Stomach (tissue), 4 donors: ENCODE data around the gene TMEM176B.

Source experiments
- POLR2A ChIP-seq, 4 donors: fragments of 450-650 bp; IDR thresholded peaks; one replicate each; pipeline ENCODE4 v1.6.1; 2016; ENCODE audit warnings: antibody characterized with exemption in 4 of 4, control low read depth in 2 of 4, mild to moderate bottlenecking in 1 of 4, moderate library complexity in 1 of 4
- POLR2AphosphoS5 ChIP-seq, 3 donors: sonication (generic); formaldehyde crosslinking; IDR thresholded peaks; one replicate each; pipeline ENCODE4 v1.6.1; 2016; ENCODE audit warnings: antibody characterized with exemption in 3 of 3
- TF ChIP-seq, protein P1 (sequence below), 7 experiments: fragments of 450-650 bp in 4 of 7; fragments of 200-600 bp in 3 of 7; sonication (generic) in 3 of 7; IDR thresholded peaks; one replicate each; pipeline ENCODE4 v1.5.1; 2016 to 2019; ENCODE audit warnings: antibody characterized with exemption in 7 of 7, control low read depth in 2 of 7, mild to moderate bottlenecking in 1 of 7

DNA sequence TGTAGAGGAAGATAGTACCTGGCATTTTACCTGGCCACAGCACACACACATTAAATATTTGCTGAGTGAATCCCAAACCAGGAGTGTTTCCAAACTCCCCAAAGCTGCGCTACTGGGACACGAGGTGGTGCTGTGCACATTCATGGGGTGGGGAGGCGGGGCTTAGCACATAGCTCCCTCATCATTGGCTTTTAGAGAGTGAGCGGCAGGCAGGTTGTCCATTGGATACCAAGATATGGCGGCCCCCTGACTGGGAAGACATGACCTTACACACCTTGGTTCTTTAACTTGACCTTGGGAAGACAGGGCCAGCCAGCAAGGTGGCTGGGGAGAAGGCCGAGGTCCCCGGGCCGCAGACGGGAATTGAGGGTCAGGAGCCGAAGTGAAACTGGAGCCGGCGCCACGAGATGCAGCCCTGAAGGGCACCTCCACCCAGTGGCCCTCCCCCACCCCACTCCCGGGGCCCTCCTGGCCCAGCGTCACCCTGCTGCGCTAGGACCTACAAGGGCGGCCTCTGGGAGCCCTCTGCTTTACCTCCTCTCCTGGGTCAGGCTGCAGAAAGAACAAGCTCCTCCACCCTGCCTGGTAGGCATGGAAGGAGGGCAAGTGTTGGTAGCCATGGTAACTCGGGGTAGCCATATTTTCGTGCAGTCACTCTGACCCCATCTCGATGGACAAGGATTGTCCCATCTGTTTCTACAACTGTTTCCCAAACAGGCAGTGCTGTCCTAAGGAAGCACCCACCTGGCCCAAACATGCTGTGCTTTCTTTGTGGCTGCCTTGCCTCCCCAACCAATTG is 24.4 kb upstream of the TMEM176B start:
- TF ChIP-seq, protein P1, sequence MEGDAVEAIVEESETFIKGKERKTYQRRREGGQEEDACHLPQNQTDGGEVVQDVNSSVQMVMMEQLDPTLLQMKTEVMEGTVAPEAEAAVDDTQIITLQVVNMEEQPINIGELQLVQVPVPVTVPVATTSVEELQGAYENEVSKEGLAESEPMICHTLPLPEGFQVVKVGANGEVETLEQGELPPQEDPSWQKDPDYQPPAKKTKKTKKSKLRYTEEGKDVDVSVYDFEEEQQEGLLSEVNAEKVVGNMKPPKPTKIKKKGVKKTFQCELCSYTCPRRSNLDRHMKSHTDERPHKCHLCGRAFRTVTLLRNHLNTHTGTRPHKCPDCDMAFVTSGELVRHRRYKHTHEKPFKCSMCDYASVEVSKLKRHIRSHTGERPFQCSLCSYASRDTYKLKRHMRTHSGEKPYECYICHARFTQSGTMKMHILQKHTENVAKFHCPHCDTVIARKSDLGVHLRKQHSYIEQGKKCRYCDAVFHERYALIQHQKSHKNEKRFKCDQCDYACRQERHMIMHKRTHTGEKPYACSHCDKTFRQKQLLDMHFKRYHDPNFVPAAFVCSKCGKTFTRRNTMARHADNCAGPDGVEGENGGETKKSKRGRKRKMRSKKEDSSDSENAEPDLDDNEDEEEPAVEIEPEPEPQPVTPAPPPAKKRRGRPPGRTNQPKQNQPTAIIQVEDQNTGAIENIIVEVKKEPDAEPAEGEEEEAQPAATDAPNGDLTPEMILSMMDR (IDR thresholded peaks at IDR 0.05) = no peak
- no peak for TF ChIP-seq POLR2A (IDR thresholded peaks at IDR 0.05)
- TF ChIP-seq POLR2AphosphoS5 (IDR thresholded peaks at IDR 0.05) = no peak
